Transverse colon (tissue), 4 donors: ENCODE results near the gene SAMD14. TPM values are rescaled to one million over a fixed set of nuclear protein-coding genes. Genes with fewer than 3 reads are reported as not detected.

Experiments used
- DNase-seq: peaks from one replicate; pipeline ENCODE4 v3.0.0-alpha.2; 2019
- H3K27ac ChIP-seq, 4 donors: fragments of 200-600 bp; sonication (generic); 2 replicates each; pipeline ENCODE4 v1.5.1; 2016 to 2018; ENCODE audit warnings: inconsistent platforms in 4 of 4
- H3K27me3 ChIP-seq: fragments of 200-600 bp; sonication (generic); 2 replicates; pipeline ENCODE4 v1.5.1; 2017; ENCODE audit warnings: inconsistent platforms
- H3K36me3 ChIP-seq, 4 donors: fragments of 200-600 bp; sonication (generic); 2 replicates each; pipeline ENCODE4 v1.5.1; 2017 to 2019; ENCODE audit warnings: inconsistent platforms in 4 of 4
- H3K4me1 ChIP-seq, 4 donors: fragments of 200-600 bp; sonication (generic); 2 replicates each; pipeline ENCODE4 v1.5.1; 2017 to 2020; ENCODE audit warnings: inconsistent platforms in 4 of 4
- H3K4me3 ChIP-seq, 4 donors: fragments of 200-600 bp; sonication (generic); 1 replicate in 1 of 4; 2 replicates in 3 of 4; pipeline versions ENCODE4 v1.5.1 to v1.6.1; 2017 to 2019; ENCODE audit warnings: inconsistent platforms in 4 of 4
- H3K9me3 ChIP-seq, 2 donors: fragments of 200-600 bp; sonication (generic); 2 replicates each; pipeline ENCODE4 v1.5.1; 2017 to 2019; ENCODE audit warnings: inconsistent platforms in 2 of 2
- EP300 ChIP-seq: sonication (generic); formaldehyde crosslinking; IDR thresholded peaks from one replicate; pipeline ENCODE4 v1.6.1; 2017; ENCODE audit warnings: antibody characterized with exemption, low read depth
- POLR2A ChIP-seq: fragments of 450-650 bp; IDR thresholded peaks from one replicate; pipeline ENCODE4 v1.6.1; 2016; ENCODE audit warnings: antibody characterized with exemption, mild to moderate bottlenecking, moderate library complexity
- POLR2AphosphoS5 ChIP-seq, 3 donors: sonication (generic); formaldehyde crosslinking; IDR thresholded peaks; one replicate each; pipeline ENCODE4 v1.6.1; 2016; ENCODE audit warnings: antibody characterized with exemption in 3 of 3
- WGBS, 2 donors: methylation state at CpG; one replicate each; pipeline ENCODE4 v1.1.5; 2018; ENCODE audit warnings: low coverage in 1 of 2; 5-methylcytosine and 5-hydroxymethylcytosine counted together
- in situ Hi-C, 4 donors: fragments of 200-750 bp; cut with MboI; loops; one replicate each; pipeline versions ENCODE4 v1.15.0 to v1.15.1; 2017; ENCODE audit warnings: low sequenced_read_pairs in 3 of 4, low pct_ligation_motif_present in 1 of 4, low pct_unique_long_range_greater_than_20kb in 1 of 4
- intact Hi-C: fragments of 100-400 bp; cut with DNase I; formaldehyde crosslinking; loops from one replicate; pipeline ENCODE4 v1.15.1; 2023; ENCODE audit warnings: low total_unique reads
- total RNA-seq, 4 donors: library from RNA; depleted of rRNA; stranded (reverse); fragments of >200 nt; gene quantifications; one replicate each; pipeline ENCODE4 v1.1.0, GENCODE V29; 2016
- TF ChIP-seq, protein P1 (sequence below), 5 experiments: fragments of 200-600 bp in 3 of 5; fragments of 450-650 bp in 2 of 5; sonication (generic) in 3 of 5; IDR thresholded peaks; 1 replicate in 2 of 5; 2 replicates in 3 of 5; pipeline ENCODE4 v1.5.1; 2016 to 2017; ENCODE audit warnings: antibody characterized with exemption in 5 of 5, inconsistent platforms in 3 of 5, mild to moderate bottlenecking in 2 of 5, moderate library complexity in 1 of 5

SAMD14 gene
- total RNA-seq, 4 donors from 2014 or later = 0.14 to 1.8 (median 0.32) TPM; not detected in 1

DNA sequence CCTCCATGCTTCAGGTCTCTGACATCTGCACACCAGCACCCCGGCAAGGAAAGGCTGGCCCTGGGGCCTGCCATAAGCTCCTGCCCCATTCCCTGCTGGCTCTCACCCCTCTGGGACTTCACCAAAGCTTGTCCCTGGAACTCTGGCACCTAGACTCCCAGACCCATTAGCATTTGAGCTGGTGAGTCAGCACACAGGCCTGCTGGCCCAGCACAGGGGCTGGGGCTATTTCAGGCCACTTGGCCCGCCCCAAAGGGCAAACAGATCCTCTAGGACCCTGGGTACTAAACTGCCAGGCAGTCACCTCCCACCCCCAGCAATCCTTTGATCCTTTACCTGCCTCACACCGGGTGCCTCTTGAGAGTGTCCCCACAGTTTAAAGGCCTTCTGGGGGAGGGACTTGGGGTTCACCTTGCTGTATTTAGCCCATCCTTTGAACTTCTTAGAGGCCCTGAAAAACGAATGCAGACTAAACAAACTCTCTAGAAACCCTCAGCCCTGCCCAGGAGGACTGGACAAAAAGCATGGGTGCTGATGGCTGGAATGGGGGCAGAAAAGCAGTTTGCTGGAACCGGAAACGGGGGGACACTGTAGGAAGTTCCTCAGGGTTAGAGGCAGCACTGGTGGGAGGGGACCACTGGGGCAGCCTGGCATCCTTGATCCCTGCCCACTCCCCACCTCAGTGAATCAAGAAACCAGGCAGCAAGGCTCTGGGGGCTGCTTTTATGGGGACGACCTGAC, 3.2 kb upstream of the SAMD14 start:
- peaks cover 10 to 38% (median 28%) of the 10 kb centered on the region in 4 donors for H3K4me1 ChIP-seq
- in situ Hi-C loops = no loop called here
- no peak for DNase-seq

DNA sequence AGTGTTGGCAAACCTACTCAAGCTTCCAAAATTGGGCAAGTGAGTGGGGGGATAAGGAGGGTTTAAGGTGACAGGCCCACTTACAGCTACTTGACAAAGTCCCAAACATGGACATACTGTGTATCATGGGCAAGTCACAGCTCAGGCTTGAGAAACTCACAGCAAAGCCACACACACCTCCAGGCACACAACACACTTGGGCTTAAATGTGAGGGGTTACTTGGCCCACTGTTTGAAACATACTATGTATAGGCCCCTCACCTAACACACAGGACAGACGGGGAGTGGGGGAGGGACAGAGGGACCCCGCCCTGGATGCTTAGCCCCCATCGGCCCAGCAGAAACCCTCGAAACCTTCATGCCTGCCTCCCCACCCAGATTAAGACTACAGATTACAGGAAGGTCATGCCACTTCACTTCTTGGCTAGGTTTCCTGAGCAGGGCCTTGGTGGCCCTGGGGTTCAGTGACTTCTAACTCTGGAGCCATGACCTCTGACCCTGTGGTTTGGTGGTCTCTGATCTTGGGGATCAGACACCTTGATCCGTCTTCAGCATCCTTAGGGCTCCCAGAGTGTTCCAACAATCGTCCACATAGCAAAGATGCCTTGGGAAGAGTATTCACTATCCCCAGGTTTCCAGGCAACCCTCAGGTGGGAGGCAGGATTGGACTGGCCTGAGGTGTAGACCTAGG, 2.3 kb upstream of the SAMD14 start:
- intact Hi-C loops = no loop called here
- Histone ChIP-seq H3K36me3 (peaks cover 0 to 20% (median 0%) of the 10 kb centered on the region in 4 donors), H3K9me3 (no peaks in the 10 kb centered on the region), H3K4me1 (peaks cover 10 to 47% (median 28%) of the 10 kb centered on the region in 4 donors), H3K4me3 (no peak overlapping the region), H3K27me3 (peaks cover 31% of the 10 kb centered on the region), H3K27ac (peak overlapping the region in 1 of 4 donors; percentile 22)
- no peak for DNase-seq
- no peak for TF ChIP-seq POLR2AphosphoS5 (IDR thresholded peaks at IDR 0.05)
- in situ Hi-C loops = no loop called here
- 78% methylated on average over 6 of the region's 6 CpGs; no CpG with 5 or more reads in 1 of the 2 donors for WGBS, 2 donors

More for the DNA sequence above, 3.2 kb upstream of the SAMD14 start:
- Histone ChIP-seq H3K27me3 (peaks cover 24% of the 10 kb centered on the region), H3K4me3 (no peak overlapping the region), H3K27ac (peak overlapping the region; percentile 18 to 43 (median 27)), H3K9me3 (no peaks in the 10 kb centered on the region), H3K36me3 (peaks cover 0 to 26% (median 3%) of the 10 kb centered on the region in 4 donors)
- intact Hi-C loops = no loop called here
- TF ChIP-seq, protein P1, sequence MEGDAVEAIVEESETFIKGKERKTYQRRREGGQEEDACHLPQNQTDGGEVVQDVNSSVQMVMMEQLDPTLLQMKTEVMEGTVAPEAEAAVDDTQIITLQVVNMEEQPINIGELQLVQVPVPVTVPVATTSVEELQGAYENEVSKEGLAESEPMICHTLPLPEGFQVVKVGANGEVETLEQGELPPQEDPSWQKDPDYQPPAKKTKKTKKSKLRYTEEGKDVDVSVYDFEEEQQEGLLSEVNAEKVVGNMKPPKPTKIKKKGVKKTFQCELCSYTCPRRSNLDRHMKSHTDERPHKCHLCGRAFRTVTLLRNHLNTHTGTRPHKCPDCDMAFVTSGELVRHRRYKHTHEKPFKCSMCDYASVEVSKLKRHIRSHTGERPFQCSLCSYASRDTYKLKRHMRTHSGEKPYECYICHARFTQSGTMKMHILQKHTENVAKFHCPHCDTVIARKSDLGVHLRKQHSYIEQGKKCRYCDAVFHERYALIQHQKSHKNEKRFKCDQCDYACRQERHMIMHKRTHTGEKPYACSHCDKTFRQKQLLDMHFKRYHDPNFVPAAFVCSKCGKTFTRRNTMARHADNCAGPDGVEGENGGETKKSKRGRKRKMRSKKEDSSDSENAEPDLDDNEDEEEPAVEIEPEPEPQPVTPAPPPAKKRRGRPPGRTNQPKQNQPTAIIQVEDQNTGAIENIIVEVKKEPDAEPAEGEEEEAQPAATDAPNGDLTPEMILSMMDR (IDR thresholded peaks at IDR 0.05) = no peak
- no peak for TF ChIP-seq POLR2A
- TF ChIP-seq EP300 = no peak
- TF ChIP-seq POLR2AphosphoS5 (IDR thresholded peaks at IDR 0.05) = no peak
- WGBS, 2 donors = 72% methylated on average over 7 of the region's 7 CpGs; no CpG with 5 or more reads in 1 of the 2 donors

DNA sequence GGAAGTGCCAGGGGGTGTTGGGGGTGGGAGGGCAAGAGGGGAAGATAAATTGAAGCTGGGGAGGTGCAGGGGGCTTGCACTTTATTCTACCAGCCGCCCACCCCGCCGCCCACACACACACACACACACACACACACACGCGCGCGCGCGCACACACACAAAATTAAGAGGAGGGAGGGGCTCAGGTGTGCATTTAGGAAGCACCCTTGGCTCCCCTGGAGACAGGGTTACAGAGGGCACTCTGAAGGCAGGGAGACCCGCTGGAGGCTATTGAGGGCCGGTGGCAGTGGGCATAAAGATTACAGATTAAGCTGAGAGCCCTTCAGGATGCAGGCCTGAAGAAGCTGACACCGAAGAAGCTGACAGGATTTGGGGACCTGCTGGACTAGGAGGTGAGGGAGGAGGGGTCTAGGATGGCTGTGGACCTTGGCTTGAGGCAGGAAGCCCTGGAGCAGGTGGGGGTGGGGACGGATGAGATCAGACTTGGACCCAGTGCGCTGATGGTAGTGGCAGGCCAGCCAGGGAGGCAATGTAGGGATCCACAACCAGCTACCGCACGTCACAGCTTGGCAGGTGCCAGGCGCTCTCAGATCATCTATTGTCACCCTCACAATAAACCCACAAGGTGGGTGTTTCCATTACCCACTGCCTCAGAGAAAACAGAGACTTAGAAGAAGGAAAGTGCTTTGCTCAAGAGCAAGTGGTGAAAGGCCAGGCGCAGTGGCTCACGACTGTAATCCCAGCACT, 772 bp upstream of the SAMD14 start:
- Histone ChIP-seq H3K27me3 (peaks cover 32% of the 10 kb centered on the region), H3K36me3 (peaks cover 0 to 11% (median 0%) of the 10 kb centered on the region in 4 donors), H3K9me3 (no peaks in the 10 kb centered on the region), H3K4me1 (peaks cover 10 to 47% (median 28%) of the 10 kb centered on the region in 4 donors), H3K27ac (no peak overlapping the region), H3K4me3 (no peak overlapping the region)
- intact Hi-C loops = no loop called here
- DNase-seq = no peak
- no peak for TF ChIP-seq POLR2AphosphoS5 (IDR thresholded peaks at IDR 0.05)
- TF ChIP-seq POLR2A = no peak
- TF ChIP-seq, protein P1 (IDR thresholded peaks at IDR 0.05) = no peak
- TF ChIP-seq EP300 = no peak
- in situ Hi-C loops = no loop called here
- WGBS, 2 donors = 35 to 67% methylated on average over 3 to 19 of the region's 19 CpGs

DNA sequence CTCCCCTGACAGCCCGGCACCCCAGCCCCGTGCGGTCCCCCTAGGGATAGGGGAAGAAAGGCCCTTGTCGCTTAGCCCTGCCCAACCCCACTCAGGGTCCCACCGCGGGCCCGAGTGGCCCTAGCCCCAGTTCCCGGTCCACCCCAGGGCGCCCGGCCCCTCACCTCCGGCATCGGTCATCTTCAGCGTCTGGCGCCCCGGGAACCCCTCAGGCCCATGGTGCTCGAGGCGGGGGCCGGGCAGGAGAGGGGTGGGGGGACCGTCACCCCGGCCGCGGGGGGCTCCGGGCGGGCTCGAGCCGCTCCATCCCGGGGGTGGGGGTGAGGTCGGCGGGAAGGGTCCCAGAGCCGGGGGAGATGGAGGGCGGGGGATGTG, 620 bp downstream of the SAMD14 start:
- TF ChIP-seq, protein P1 (IDR thresholded peaks at IDR 0.05) = no peak
- TF ChIP-seq POLR2AphosphoS5 (IDR thresholded peaks at IDR 0.05) (no peak), EP300 (no peak), POLR2A (no peak)
- in situ Hi-C loops = no loop called here
- intact Hi-C loops = no loop called here
- no peak for DNase-seq
- 3% methylated on average over 16 of the region's 31 CpGs; no CpG with 5 or more reads in 1 of the 2 donors for WGBS, 2 donors
- Histone ChIP-seq H3K4me3 (peak overlapping the region; percentile 10 to 48 (median 34)), H3K4me1 (peaks cover 10 to 47% (median 28%) of the 10 kb centered on the region in 4 donors), H3K27me3 (peaks cover 32% of the 10 kb centered on the region), H3K36me3 (peaks cover 0 to under 1% (median 0%) of the 10 kb centered on the region in 4 donors), H3K27ac (peak overlapping the region in 2 of 4 donors; percentile 1 to 7), H3K9me3 (no peaks in the 10 kb centered on the region)
